Measurements from ENCODE around the gene PRUNE2. TPM values are rescaled to one million over a fixed set of nuclear protein-coding genes. Genes with fewer than 3 reads are reported as not detected.

Gene PRUNE2
- total RNA-seq, 1 donor from 2014 or later = 4.9 TPM

DNA sequence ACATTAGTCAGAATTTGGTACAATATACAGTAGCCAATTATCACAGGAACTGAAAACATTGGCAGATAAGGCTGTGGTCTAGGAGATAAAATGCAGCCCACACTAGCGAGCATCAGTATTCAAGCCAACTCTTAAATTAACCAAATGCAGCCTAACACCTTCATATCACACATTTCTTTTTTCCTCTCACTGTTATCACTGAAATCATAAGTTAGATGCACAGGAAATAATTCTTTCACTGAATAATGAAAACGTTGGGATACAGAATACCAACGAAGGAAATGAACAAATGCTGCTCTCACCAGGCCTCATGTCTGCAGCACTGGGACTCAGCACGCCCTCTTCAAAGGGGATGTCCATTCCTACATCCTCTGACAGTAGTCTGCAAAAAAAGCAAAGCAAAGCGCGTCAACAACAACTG, 250.8 kb downstream of the PRUNE2 start:
- ATAC-seq = no peak

DNA sequence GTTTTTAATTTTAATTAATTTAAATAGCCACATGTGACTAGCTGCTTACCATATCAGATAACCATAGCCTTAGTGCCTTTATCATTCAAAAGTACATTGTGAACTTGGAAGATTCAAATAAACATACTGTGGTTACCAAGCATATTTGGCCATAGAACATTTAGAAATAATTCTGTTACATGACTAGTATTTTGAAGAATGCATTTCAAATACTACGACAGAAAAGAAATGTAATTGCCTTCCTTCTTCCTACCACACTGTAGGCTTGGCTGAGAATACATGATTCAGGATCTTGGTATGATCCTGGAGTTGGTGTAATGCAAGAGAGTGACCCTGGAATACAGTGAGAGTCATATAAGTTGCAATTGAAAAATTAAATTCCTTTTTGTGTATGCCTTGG, 251.3 kb downstream of the PRUNE2 start:
- no peak for ATAC-seq

DNA sequence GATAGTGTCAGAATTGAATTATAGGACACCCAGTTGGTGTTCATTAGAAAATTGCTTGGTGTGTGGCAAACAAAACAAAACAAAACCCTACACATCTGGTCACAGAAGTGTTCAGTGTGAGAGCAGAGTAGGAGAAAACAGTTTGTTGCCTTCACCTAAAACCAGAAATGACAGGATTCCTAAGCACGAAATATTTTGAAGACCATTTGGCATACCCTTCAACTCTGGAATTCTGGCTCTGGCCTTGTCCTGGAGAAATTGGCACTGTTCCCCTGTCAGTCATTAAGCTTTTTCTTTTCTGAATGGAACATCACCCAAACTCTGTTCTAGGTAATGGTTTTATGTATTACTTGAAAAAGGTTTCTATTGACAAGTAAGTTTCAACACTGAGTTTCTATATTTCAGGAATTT, 251.9 kb downstream of the PRUNE2 start:
- ATAC-seq = no peak

GRCh38 chr9:76652894-76653293, 253.0 kb downstream of the PRUNE2 start:
- ATAC-seq = no peak

- ATAC-seq = no peak
These were observed 254.7 kb downstream of the PRUNE2 start for GRCh38 chr9:76651119-76651705.

- ATAC-seq = no peak
These were observed 255.2 kb downstream of the PRUNE2 start for GRCh38 chr9:76650692-76651091.

DNA sequence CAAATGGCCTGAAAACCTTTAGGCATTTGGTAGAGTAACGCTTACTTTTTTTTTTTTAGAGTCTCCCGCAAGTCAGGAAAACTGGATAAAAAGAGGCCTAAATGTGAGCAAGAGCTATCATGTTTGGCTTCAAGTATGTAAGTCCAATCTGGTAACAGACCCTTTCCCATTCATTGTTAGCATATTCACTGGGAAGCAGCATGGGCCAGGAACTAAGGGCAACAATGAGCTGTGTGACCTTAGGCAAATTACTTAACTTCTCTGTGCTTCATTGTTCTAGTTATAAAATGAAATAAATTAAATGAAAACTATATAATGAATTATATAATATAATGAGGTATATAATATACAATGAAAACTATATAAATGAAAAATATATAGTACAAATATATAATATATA, 256.0 kb downstream of the PRUNE2 start:
- ATAC-seq = no peak

- ATAC-seq = no peak
These were observed 259.7 kb downstream of the PRUNE2 start for GRCh38 chr9:76646249-76646648.

- no peak for ATAC-seq
These were observed 261.2 kb downstream of the PRUNE2 start for GRCh38 chr9:76644647-76645250.

- no peak for ATAC-seq
These were observed 261.7 kb downstream of the PRUNE2 start for GRCh38 chr9:76644171-76644570.

- no peak for ATAC-seq
These were observed 262.4 kb downstream of the PRUNE2 start for GRCh38 chr9:76643399-76644117.

- no peak for ATAC-seq
These were observed 263.2 kb downstream of the PRUNE2 start for GRCh38 chr9:76642701-76643209.

DNA sequence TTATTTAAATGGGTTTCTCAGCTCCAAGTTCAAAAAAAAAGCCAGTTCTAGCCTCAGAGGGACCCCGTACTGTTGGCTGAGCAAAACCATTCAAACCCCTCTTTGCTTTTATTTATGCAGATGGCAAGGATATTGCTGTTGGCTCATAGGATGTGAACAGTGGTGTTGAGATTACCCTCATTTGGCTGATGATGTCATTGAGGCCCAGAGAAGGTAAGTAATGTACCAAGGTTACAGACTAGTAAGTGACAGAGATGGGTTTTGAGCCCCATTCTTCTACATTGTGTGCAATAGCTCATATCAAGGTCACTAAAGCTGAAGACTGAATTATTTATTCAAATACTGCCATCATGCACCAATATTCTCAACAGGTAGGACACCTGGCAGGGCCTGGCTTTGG, 263.8 kb downstream of the PRUNE2 start:
- ATAC-seq = no peak

- ATAC-seq = no peak
These were observed 267.9 kb downstream of the PRUNE2 start for GRCh38 chr9:76638001-76638400.

GRCh38 chr9:76637416-76637815, 268.5 kb downstream of the PRUNE2 start:
- ATAC-seq = no peak

- ATAC-seq = no peak
These were observed 271.4 kb downstream of the PRUNE2 start for GRCh38 chr9:76634356-76635054.

DNA sequence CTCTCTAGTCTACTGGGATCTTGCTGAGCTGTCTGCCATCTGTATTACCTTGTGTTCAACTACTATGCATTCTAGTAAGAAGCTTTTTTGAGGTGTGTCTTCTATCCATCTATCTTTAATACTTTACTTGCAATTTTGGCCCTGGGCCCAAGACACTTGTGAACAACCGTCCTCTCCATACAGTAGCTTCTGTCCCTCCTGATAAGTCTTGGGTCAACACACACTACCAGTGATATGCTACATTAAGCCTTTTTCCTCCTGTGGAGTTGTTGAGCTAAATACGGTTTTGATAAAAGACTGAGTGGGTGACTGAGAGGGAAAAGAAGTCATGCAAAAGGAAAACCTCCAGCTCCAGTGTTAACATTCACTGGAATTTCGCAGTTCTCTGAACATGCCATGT, 275.0 kb downstream of the PRUNE2 start:
- ATAC-seq = no peak

- no peak for ATAC-seq
These were observed 276.5 kb downstream of the PRUNE2 start for GRCh38 chr9:76629205-76629990.

GRCh38 chr9:76628155-76628554, 277.8 kb downstream of the PRUNE2 start:
- no peak for ATAC-seq

DNA sequence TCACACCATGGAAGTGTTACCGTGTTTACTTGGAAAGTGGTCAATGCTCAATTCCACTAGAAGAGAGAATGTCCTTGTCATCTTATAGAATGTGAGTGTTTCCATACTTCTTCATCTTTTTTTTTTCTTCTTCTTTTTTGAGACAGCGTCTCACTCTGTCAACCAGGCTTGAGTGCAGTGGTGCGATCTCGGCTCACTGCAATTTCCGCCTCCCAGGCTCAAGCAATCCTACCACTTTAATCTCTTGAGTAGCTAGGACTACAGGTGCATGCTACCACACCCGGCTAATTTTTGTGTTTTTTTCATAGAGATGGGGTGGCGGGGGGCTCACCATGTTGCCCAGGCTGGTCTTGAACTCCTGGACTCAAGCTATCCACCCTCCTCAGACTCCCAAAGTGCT, 278.9 kb downstream of the PRUNE2 start:
- ATAC-seq = no peak

- no peak for ATAC-seq
These were observed 279.8 kb downstream of the PRUNE2 start for GRCh38 chr9:76626141-76626540.

DNA sequence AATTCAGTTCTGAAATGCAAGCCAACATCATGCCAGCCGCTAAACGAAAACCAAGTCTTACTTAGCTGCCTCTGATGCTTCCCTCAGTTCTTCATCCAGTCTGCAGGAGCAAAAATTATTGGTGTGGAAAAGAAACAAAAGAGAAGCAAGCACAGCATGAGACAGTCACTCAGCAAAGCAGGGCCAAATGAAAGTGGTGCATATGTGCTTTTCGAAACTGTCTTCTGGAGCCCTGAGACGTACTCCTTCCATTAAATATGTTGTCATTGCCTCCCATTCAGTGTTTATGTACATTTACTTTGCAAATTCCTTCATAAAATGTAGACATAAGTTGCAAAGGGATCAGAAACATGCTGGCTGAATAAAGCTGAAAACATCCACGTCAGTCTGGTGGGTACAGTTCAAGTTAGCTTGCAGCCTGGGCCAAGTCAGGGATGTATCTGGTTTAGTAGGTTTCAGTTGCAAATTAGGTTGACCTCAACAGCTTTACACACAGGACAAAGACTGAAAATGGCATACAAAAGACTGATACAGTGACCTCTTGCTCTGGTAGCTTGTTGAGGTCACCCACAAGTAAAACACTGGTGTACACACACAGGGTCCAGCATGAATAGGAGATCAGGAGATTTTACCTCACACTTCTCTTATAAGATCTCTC, 281.4 kb downstream of the PRUNE2 start:
- ATAC-seq = no peak

All from esophagus mucosa (tissue), 1 donor.